GM23338 (cell line): ENCODE measurements around the gene HOXA3. TPM values are rescaled to one million over a fixed set of nuclear protein-coding genes. Genes with fewer than 3 reads are reported as not detected.

ENCODE experiments used
- ATAC-seq: fragments of 200-7000 bp; cut with Tn5 transposase; 3 replicates; pipeline ENCODE4 v1.9.1; 2020
- DNase-seq: peaks from one replicate; pipeline ENCODE4 v3.0.0-alpha.2; 2015; ENCODE audit warnings: low spot score
- H2AFZ ChIP-seq: fragments of 200-600 bp; sonication (generic); 2 replicates; pipeline ENCODE4 v1.8.0; 2016; ENCODE audit warnings: antibody characterized with exemption, mild to moderate bottlenecking, moderate library complexity
- H3F3A ChIP-seq: fragments of 200-600 bp; sonication (generic); replicated peaks from 2 replicates; pipeline ENCODE4 v1.8.0; 2017; ENCODE audit warnings: antibody characterized with exemption, mixed run types, low read depth
- H3K27ac ChIP-seq: fragments of 200-600 bp; sonication (generic); 2 replicates; pipeline ENCODE4 v1.6.1; 2016; ENCODE audit warnings: low read depth
- H3K27me3 ChIP-seq: fragments of 200-600 bp; sonication (generic); 2 replicates; pipeline ENCODE4 v1.8.0; 2016; ENCODE audit warnings: mild to moderate bottlenecking, mixed run types, moderate library complexity; ENCODE audit not compliant: insufficient read depth
- H3K36me3 ChIP-seq: fragments of 200-600 bp; sonication (generic); 2 replicates; pipeline ENCODE4 v1.8.0; 2016; ENCODE audit warnings: mild to moderate bottlenecking; ENCODE audit not compliant: insufficient read depth
- H3K4me1 ChIP-seq: fragments of 200-600 bp; sonication (generic); 2 replicates; pipeline ENCODE4 v1.8.0; 2016; ENCODE audit warnings: mild to moderate bottlenecking, moderate library complexity; ENCODE audit not compliant: insufficient read depth
- H3K4me2 ChIP-seq: fragments of 200-600 bp; sonication (generic); 2 replicates; pipeline ENCODE4 v1.7.1; 2017; ENCODE audit warnings: mixed run types
- H3K4me3 ChIP-seq: fragments of 200-600 bp; sonication (generic); 2 replicates; pipeline ENCODE4 v1.6.1; 2016; ENCODE audit warnings: mixed run types
- H3K79me2 ChIP-seq: fragments of 200-600 bp; sonication (generic); replicated peaks from 2 replicates; pipeline ENCODE4 v1.8.0; 2017; ENCODE audit warnings: mild to moderate bottlenecking; ENCODE audit not compliant: insufficient read depth
- H3K9me2 ChIP-seq: fragments of 200-600 bp; sonication (generic); 2 replicates; pipeline ENCODE4 v1.8.0; 2017; ENCODE audit not compliant: insufficient read depth
- H4K20me1 ChIP-seq: fragments of 200-600 bp; sonication (generic); replicated peaks from 2 replicates; pipeline ENCODE4 v1.8.0; 2017; ENCODE audit warnings: mild to moderate bottlenecking; ENCODE audit not compliant: insufficient read depth
- H3K27ac Mint-ChIP-seq: 2 replicates; pipeline ENCODE4 v1.8.0; 2020; ENCODE audit warnings: inconsistent platforms, mild to moderate bottlenecking, moderate library complexity, mixed read lengths
- H3K27me3 Mint-ChIP-seq: 3 replicates; pipeline ENCODE4 v1.8.0; 2022; ENCODE audit warnings: low read depth, mild to moderate bottlenecking, moderate library complexity, mixed read lengths, inconsistent platforms; ENCODE audit not compliant: insufficient read depth, poor library complexity
- H3K36me3 Mint-ChIP-seq: 3 replicates; pipeline ENCODE4 v1.8.0; 2021; ENCODE audit warnings: low read depth, mild to moderate bottlenecking, inconsistent platforms, moderate library complexity, mixed read lengths
- H3K4me1 Mint-ChIP-seq: 3 replicates; pipeline ENCODE4 v1.8.0; 2020; ENCODE audit warnings: mild to moderate bottlenecking, inconsistent platforms, mixed read lengths
- H3K4me3 Mint-ChIP-seq: 3 replicates; pipeline ENCODE4 v1.8.0; 2021; ENCODE audit warnings: moderate library complexity, mild to moderate bottlenecking, inconsistent platforms, mixed read lengths
- H3K9me3 Mint-ChIP-seq: 3 replicates; pipeline ENCODE4 v1.8.0; 2020; ENCODE audit warnings: moderate library complexity, mild to moderate bottlenecking, inconsistent platforms, mixed read lengths
- CREB1 ChIP-seq: fragments of 250-450 bp; sonication (Bioruptor Pico); IDR thresholded peaks from 2 replicates; pipeline ENCODE4 v1.5.0; 2020; ENCODE audit warnings: low read depth, mild to moderate bottlenecking, moderate library complexity
- CTCF ChIP-seq, 2 experiments: fragments of 200-600 bp in 1 of 2; sonication (generic) in 1 of 2; conservative IDR thresholded peaks; 2 replicates each; pipeline versions ENCODE4 v1.5.1 to v1.6.1; 2016 to 2017; ENCODE audit warnings: antibody characterized with exemption in 2 of 2, low read depth in 2 of 2, mild to moderate bottlenecking in 2 of 2, moderate library complexity in 1 of 2
- ETS1 ChIP-seq: IDR thresholded peaks from 2 replicates; pipeline ENCODE4 v1.6.1; 2016; ENCODE audit warnings: antibody characterized with exemption
- EZH2 ChIP-seq: fragments of 200-600 bp; sonication (generic); IDR thresholded peaks from one replicate; pipeline ENCODE4 v1.8.0; 2017; ENCODE audit warnings: antibody characterized with exemption, mild to moderate bottlenecking, low read depth; ENCODE audit not compliant: unreplicated experiment
- EZH2phosphoT487 ChIP-seq: fragments of 200-600 bp; sonication (generic); IDR thresholded peaks from one replicate; pipeline ENCODE4 v1.8.1; 2018; ENCODE audit warnings: antibody characterized with exemption; ENCODE audit not compliant: unreplicated experiment
- JUNB ChIP-seq: IDR thresholded peaks from one replicate; pipeline ENCODE4 v1.6.1; 2016; ENCODE audit warnings: antibody characterized with exemption; ENCODE audit not compliant: unreplicated experiment
- NANOG ChIP-seq: IDR thresholded peaks from 2 replicates; pipeline ENCODE4 v1.6.1; 2016; ENCODE audit warnings: antibody characterized with exemption, borderline replicate concordance
- POLR2AphosphoS5 ChIP-seq: IDR thresholded peaks from 2 replicates; pipeline ENCODE4 v1.6.1; 2016; ENCODE audit warnings: antibody characterized with exemption, low read depth
- STAT1 ChIP-seq: IDR thresholded peaks from one replicate; pipeline ENCODE4 v1.6.1; 2016; ENCODE audit warnings: antibody characterized with exemption; ENCODE audit not compliant: unreplicated experiment
- ZNF114 ChIP-seq: fragments of 250-450 bp; sonication (Bioruptor Pico); IDR thresholded peaks from 2 replicates; pipeline ENCODE4 v1.5.0; 2020; ENCODE audit warnings: mild to moderate bottlenecking, moderate library complexity
- ZNF331 ChIP-seq: fragments of 250-450 bp; sonication (Bioruptor Pico); IDR thresholded peaks from 2 replicates; pipeline ENCODE4 v1.5.0; 2020; ENCODE audit warnings: low read depth, mild to moderate bottlenecking, moderate library complexity
- ZNF462 ChIP-seq: fragments of 250-450 bp; sonication (Bioruptor Pico); IDR thresholded peaks from 2 replicates; pipeline ENCODE4 v1.5.0; 2020; ENCODE audit warnings: mild to moderate bottlenecking, moderate library complexity
- polyA plus RNA-seq: library from polyadenylated mRNA; unstranded; fragments of >200 nt; fragmentation: Nextera tagmentation; extraction: Ambion mirVana; gene quantifications from 2 replicates; pipeline ENCODE4 v1.2.1, GENCODE V29; 2016
- total RNA-seq: library from RNA; depleted of rRNA; stranded (reverse); fragments of >200 nt; shearing (Covaris generic); gene quantifications from 2 replicates; pipeline ENCODE4 v1.2.3, GENCODE V29; 2014
- TF ChIP-seq, protein P1 (sequence below): IDR thresholded peaks from one replicate; pipeline ENCODE4 v1.6.1; 2018; ENCODE audit warnings: antibody characterized with exemption; ENCODE audit not compliant: unreplicated experiment

The HOXA3 gene
- total and polyA plus RNA-seq, 2 experiments from 2014 or later: not detected

- H3K4me3 ChIP-seq: no peak overlapping the region
- H4K20me1 ChIP-seq: no peaks in the 10 kb centered on the region
- H2AFZ ChIP-seq: no peak overlapping the region
- H3K27me3 ChIP-seq: no peaks in the 10 kb centered on the region
- Mint-ChIP-seq H3K27me3 (peaks cover 1% of the 10 kb centered on the region), H3K27ac (no peak overlapping the region), H3K4me3 (no peak overlapping the region), H3K36me3 (no peaks in the 10 kb centered on the region), H3K4me1 (no peaks in the 10 kb centered on the region), H3K9me3 (no peaks in the 10 kb centered on the region; the same call in 2 of the 3 replicates)
- H3K9me2 ChIP-seq: no peaks in the 10 kb centered on the region
- no peak overlapping the region for H3K4me2 ChIP-seq
- DNase-seq: no peak
- H3K36me3 ChIP-seq: no peaks in the 10 kb centered on the region
- no peak for ATAC-seq
- no peaks in the 10 kb centered on the region for H3F3A ChIP-seq
- H3K4me1 ChIP-seq: no peaks in the 10 kb centered on the region
- H3K79me2 ChIP-seq: no peaks in the 10 kb centered on the region
- no peak overlapping the region for H3K27ac ChIP-seq
- no peak for TF ChIP-seq ZNF114 (CRISPR knock-in tag)
- no peak for TF ChIP-seq STAT1
- TF ChIP-seq CTCF (conservative IDR thresholded peaks at IDR 0.05; ENCODE audit: low read depth in 2 of 2): no peak
- TF ChIP-seq CREB1: no peak
- TF ChIP-seq, protein P1, sequence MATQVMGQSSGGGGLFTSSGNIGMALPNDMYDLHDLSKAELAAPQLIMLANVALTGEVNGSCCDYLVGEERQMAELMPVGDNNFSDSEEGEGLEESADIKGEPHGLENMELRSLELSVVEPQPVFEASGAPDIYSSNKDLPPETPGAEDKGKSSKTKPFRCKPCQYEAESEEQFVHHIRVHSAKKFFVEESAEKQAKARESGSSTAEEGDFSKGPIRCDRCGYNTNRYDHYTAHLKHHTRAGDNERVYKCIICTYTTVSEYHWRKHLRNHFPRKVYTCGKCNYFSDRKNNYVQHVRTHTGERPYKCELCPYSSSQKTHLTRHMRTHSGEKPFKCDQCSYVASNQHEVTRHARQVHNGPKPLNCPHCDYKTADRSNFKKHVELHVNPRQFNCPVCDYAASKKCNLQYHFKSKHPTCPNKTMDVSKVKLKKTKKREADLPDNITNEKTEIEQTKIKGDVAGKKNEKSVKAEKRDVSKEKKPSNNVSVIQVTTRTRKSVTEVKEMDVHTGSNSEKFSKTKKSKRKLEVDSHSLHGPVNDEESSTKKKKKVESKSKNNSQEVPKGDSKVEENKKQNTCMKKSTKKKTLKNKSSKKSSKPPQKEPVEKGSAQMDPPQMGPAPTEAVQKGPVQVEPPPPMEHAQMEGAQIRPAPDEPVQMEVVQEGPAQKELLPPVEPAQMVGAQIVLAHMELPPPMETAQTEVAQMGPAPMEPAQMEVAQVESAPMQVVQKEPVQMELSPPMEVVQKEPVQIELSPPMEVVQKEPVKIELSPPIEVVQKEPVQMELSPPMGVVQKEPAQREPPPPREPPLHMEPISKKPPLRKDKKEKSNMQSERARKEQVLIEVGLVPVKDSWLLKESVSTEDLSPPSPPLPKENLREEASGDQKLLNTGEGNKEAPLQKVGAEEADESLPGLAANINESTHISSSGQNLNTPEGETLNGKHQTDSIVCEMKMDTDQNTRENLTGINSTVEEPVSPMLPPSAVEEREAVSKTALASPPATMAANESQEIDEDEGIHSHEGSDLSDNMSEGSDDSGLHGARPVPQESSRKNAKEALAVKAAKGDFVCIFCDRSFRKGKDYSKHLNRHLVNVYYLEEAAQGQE: no peak
- no peak for TF ChIP-seq EZH2phosphoT487
- no peak for TF ChIP-seq ZNF331
- no peak for TF ChIP-seq ZNF462 (CRISPR knock-in tag)
- TF ChIP-seq NANOG: no peak
- TF ChIP-seq JUNB: no peak
- TF ChIP-seq EZH2: no peak
- TF ChIP-seq ETS1: no peak
- TF ChIP-seq POLR2AphosphoS5: no peak
Observed at GRCh38 chr7:27071622-27072390, 80.6 kb downstream of the HOXA3 start.
